Stimulated activated CD8-positive, alpha-beta memory T cell treated with anti-CD3 and anti-CD28 coated beads, Interleukin-12 subunit alpha, Interleukin-12 subunit beta, amount 100 ng/mL, for 1 hour (primary cell): Measurements from ENCODE around the gene KCNC1.

Experiments
- DNase-seq: peaks from one replicate; pipeline ENCODE4 v3.0.0-alpha.2; 2020; ENCODE audit warnings: low read depth

The KCNC1 gene

GRCh38 chr11:17774232-17775034, 39.9 kb downstream of the KCNC1 start:
- DNase-seq = no peak

DNA sequence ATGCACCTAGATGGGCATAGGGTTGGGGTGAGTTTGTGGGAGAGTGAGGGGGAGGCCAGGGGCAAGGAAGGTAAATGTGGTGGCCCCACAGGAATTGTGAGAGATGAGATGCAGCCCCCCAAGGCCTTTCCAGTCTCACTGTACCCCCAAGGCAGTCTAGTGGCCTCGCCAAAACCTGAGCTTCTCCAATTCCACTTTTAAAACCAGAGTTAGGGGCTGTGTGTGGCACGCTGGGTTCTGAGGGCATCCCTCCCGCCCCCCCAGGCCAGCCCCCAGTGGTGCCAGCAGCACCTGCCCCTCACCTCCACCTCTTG, 40.4 kb downstream of the KCNC1 start:
- no peak for DNase-seq

GRCh38 chr11:17775507-17776211, 41.1 kb downstream of the KCNC1 start:
- DNase-seq = no peak

- no peak for DNase-seq
Measured at GRCh38 chr11:17776212-17776875, 41.8 kb downstream of the KCNC1 start.

DNA sequence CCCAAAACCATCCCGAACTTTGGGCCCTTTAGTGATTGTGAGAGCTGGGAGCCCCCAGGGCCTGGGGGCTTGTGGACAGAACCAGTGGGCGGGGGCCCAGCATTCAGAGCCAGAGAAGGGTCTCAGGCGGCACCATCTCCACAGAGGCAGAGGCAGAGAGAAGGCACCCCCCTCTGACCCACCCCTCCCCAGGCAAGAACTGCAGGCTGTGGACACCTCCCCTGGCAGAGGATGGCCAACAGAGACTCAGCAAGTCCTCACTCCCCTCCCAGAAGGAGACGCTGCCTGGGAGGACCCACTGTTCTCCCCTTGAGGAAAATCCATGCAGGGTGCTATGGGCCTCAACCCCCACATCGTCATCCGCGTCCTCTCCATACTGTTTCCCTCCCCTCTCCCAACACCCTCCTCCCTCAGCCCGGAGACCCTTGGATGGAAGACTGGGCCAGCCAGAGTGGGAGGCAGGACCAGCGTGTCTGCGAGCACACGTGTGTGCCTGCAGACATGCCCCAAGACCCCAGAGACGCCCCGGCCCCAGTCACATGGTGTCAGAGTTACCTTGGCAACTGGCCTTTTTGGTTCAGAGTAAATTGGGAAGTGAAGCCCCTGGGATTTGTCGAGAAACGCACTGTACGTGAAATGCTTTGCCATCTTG, 42.6 kb downstream of the KCNC1 start:
- DNase-seq = no peak

GRCh38 chr11:17777738-17778091, 43.1 kb downstream of the KCNC1 start:
- no peak for DNase-seq

- DNase-seq = no peak
Measured at GRCh38 chr11:17778352-17778751, 43.8 kb downstream of the KCNC1 start.

DNA sequence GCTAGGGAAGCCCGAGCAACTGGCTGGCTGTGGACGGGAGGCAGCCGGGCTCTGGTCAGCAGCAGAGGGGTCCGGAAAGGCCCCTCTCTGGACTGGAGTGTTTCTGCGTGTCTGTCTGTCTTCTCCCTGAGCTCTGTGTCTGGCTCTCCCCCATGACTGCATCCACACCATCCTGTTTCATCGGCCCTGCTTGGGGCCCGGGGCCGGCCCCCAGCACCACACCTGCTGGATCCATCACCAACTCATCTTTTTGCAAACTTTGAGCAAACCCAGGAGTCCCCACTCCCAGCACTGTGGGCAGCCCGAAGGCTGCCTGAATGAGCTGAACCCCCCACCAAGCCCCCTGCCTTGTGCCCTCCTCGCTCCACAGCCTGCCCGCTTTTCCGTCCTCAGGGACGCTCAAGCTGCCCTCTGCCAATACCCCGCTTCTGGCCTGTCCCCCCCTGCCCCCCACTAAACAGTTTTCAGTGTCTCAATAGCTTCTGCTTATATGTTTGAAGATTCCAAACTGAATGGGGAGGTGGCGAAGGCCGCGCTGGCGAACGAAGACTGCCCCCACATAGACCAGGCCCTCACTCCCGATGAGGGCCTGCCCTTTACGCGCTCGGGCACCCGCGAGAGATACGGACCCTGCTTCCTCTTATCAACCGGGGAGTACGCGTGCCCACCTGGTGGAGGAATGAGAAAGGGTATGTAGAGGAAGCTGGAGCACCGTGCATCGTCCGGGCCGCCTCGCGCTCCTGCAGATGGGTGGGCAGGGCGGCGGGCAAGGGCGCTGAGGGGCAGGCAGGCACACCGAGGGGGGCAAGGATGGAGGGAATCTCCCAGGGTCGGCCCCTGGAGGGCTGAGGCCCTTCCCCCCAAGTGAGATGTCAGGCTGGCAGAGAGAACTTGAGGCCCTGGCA, 44.6 kb downstream of the KCNC1 start:
- no peak for DNase-seq

- DNase-seq = no peak
Measured at GRCh38 chr11:17779861-17780594, 45.4 kb downstream of the KCNC1 start.

GRCh38 chr11:17780668-17781067, 46.1 kb downstream of the KCNC1 start:
- no peak for DNase-seq

DNA sequence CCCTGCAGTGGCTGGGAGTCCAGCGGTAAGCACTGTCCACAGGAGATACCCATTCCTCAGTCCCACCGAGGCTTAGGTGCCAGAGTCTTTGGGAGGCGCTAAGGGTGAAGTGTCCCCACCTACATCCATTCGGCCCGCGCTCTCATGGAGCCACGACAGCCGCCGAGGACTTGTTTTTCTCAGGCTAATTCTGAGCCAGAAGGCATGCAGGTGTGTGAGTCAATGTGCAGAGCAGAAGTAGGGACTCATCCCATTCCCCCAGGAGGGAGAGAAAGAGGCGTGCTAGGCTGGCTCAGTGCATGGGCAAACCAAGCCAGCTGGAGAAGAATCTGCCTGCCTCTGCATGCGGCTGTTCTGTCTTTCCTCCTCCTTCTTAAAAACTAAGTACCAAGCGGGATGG, 46.6 kb downstream of the KCNC1 start:
- no peak for DNase-seq

DNA sequence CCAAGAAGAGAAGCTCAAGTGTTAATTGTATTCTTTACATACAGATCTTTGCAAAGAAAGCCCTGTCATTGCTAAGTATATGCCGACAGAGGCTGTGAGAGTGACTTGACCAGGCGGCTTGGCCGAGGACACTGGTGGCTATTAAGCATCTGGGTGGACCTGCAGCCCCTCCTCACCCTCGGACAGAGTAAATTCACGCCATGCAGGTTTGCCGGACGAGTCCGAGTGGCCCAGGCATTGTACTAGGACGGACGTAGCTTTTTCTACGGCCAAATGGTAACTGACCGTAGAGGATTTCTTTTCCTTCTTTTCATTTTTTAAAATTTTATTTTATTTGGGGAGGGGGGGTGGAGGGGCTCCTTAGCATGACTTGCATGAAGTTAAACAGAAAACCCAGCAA, 47.0 kb downstream of the KCNC1 start:
- DNase-seq = no peak

DNA sequence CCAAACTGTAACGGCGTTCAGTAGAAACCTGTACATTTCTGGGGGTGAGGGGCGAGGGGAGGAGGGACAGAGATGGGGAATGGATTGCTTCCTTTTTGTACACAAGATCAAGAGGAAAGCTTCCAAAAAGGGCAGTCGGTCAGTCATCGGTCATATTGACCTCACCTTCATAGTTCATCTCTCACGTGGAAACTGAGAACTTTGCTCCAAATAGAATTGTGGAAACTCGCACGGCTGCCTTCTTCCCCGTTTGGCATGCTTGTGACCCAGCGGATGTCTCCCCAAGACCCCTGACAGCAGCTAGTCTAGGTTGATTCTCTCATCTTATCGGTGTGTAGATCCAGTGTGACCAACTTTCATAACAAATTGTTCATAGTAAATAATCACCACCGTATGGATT, 47.6 kb downstream of the KCNC1 start:
- no peak for DNase-seq

DNA sequence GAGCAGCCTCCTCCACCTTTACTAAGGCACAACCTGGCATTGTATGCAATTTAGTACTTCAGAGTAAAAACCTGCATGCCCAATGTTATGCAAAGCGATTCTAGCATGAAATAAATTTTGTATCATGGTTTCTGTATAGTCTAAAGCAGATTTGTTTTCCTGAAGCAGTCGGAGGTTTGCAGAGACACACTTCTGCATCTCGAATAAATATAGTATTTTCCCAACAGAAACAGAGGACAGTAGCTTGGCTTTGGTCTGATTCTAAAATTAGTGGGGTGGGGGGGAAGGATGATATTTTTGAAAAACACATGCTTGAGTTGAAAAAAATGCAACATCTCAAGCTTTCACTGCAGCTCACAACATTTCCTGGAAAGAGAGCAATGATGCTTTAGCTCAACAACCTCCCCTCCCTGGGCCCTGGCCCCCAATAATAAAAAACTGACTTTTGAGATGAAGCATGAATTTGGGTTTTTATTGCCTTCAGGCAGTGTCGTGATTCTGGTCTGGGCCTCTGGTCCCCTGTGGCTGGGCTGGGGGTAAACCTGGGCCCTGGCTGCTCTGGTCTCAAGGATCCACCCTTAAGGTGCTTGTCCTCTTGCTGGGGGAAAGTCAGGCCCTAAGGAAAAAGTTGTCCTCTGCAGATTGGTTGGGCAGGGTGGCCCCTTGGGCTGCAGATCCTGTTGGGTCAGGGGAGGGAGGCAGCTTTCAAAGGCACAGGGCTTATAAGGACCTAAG, 48.2 kb downstream of the KCNC1 start:
- no peak for DNase-seq

GRCh38 chr11:17783878-17784277, 49.3 kb downstream of the KCNC1 start:
- no peak for DNase-seq

DNA sequence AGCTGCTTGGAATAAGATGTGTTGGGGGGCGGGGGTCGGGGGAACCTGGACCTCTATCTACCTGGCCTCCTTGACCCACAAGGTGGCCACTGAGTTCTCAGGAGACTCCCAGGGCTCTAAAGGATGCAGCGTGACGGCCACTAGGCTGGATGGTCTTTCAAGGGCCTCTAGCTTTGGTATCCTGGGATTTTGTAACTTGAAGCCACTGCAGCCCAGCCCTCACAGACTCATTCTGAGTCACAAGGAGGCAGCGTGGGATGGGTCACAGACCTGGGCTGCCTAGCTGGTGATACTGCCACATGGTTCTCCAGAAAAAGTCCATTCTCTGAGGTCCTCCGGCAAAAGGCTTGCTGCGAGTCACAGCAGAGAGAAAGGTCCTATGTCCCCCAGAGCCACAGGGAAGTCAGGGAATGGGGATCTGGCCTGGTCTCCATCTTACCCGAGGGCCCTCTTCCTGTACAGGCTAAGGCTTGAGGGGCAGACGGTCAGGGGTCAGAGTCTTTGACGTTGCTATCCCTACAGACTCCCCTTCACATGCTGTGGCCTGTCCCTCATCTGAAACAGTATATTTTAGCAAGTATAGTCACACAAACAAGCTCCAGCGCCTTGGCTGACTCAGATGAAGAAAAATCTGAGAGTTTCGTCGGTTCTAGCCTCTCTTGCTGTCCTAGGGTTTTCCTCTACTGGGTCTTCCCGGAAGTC, 52.4 kb downstream of the KCNC1 start:
- DNase-seq = no peak

GRCh38 chr11:17788084-17788483, 53.5 kb downstream of the KCNC1 start:
- DNase-seq = no peak

DNA sequence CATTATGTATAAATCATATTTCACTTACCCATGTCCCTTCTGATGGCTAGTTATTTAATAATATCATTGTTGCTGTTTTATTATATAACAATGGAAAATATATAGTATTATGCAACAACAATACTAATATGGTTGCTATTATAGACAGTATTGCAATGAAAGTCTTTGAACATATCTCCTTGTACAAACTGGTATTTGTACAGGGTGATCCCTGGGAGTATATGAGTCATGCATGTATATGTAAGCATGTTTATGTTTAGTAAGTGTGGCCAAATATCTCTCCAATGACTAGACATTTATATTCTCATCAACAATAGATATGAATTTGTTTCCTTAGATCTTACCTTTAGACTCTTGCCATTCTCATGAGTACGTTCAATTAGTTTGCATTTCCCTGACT, 55.9 kb downstream of the KCNC1 start:
- DNase-seq = no peak

GRCh38 chr11:17791144-17791543, 56.6 kb downstream of the KCNC1 start:
- DNase-seq = no peak

DNA sequence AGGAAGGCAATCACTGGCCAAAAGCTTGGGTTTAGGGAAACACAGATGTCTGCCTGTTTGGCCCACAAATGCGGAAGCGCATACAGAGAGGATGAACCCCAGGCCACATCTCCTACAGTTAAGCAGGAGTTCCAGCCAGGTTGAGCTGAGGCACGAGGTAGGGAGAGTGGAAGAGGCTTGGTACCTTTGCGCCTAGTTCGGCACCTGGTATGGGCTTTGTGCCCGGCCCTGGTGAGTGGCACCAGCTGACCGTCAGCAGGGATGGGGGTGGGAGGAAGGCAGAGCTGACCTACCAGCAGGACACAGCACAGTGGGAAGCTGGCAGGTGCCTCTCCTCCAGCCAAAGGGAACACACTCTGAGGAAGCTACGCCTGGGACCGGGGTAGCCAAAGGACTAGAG, 57.6 kb downstream of the KCNC1 start:
- DNase-seq = no peak
